ENCODE measurements around the gene ARHGEF10L.
A peak's percentile ranks its signal among the peaks of the same experiment; 100 is the strongest.
"Not testable (repeated sequence)": the region's sequence is repeated elsewhere in the genome, so short reads cannot be mapped to it uniquely, and the experiment has no call there.

ARHGEF10L gene, protein sequence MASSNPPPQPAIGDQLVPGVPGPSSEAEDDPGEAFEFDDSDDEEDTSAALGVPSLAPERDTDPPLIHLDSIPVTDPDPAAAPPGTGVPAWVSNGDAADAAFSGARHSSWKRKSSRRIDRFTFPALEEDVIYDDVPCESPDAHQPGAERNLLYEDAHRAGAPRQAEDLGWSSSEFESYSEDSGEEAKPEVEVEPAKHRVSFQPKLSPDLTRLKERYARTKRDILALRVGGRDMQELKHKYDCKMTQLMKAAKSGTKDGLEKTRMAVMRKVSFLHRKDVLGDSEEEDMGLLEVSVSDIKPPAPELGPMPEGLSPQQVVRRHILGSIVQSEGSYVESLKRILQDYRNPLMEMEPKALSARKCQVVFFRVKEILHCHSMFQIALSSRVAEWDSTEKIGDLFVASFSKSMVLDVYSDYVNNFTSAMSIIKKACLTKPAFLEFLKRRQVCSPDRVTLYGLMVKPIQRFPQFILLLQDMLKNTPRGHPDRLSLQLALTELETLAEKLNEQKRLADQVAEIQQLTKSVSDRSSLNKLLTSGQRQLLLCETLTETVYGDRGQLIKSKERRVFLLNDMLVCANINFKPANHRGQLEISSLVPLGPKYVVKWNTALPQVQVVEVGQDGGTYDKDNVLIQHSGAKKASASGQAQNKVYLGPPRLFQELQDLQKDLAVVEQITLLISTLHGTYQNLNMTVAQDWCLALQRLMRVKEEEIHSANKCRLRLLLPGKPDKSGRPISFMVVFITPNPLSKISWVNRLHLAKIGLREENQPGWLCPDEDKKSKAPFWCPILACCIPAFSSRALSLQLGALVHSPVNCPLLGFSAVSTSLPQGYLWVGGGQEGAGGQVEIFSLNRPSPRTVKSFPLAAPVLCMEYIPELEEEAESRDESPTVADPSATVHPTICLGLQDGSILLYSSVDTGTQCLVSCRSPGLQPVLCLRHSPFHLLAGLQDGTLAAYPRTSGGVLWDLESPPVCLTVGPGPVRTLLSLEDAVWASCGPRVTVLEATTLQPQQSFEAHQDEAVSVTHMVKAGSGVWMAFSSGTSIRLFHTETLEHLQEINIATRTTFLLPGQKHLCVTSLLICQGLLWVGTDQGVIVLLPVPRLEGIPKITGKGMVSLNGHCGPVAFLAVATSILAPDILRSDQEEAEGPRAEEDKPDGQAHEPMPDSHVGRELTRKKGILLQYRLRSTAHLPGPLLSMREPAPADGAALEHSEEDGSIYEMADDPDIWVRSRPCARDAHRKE (N-terminal part only)

DNA sequence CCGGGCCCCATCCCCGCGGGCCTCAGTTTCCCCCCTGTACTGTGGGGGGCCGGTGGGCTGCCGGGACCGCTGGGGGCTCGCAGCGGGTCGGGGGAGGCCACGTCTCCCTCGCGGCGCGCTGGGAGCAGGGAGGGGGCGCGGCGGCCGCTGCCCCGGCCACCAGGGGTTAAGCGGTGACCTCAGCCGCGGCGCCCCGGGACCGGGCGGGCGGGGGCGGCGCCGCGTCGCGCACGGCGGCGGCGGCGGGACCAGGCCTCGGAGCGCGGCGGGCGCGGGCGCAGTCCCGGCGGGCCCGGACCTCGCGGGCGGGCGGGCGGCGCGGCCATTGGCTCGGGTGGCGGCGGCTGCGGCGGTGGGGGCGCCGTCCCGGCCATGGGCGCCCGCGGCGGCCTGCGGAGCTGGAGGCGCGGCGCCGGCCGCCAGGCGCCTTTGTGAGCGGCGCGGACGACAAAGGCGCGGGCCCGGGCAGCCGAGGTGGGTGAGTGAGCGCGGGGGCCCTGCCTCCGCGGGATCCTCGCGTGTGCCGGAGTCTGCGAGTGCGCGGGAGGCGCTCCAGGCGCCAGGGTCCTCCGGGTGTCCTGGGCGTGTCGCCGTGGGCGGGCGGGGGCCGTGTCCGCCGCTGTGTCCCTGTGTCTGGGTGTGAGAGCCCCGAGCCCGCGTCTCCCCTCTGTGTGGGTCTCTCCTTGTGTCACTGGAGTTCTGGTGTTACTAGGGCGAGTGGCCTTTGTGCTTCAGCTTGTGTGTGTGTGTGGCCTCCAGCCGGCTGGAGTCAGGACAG is at the start of gene ARHGEF10L:
TSS of gene ARHGEF10L (plus strand) at position 222 of the 778 bp plus-strand sequence. CDS start 40,898 bp downstream, outside the sequence.
- DNase-seq (ENCODE audit: low read depth): no peak

DNA sequence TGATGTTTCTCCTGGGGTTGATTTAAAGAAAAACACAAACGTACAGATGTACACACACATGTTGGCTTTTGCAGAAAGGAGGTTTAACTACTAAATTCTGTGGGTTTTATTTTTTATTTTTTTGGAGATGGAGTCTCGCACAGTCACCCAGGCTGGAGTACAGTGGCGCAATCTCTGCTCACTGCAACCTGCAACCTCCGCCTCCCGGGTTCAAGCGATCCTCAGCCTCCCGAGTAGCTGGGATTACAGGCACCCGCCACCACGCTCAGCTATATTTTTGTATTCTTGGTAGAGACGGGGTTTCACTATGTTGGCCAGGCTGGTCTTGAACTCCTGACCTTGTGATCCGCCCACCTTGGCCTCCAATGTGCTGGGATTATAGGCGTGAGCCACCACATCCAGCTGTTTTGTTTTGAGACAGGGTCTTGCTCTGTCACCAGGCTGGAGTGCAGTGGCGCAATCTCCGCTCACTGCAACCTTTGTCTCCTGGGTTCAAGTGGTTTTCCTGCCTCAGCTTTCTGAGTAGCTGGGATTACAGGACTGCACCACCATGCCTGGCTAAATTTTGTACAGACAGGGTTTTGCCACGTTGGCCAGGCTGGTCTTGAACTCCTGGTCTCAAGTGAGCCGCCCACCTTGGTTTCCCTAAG is 49.6 kb upstream of the ARHGEF10L start:
- not testable (repeated sequence) for DNase-seq (ENCODE audit: low read depth)

DNA sequence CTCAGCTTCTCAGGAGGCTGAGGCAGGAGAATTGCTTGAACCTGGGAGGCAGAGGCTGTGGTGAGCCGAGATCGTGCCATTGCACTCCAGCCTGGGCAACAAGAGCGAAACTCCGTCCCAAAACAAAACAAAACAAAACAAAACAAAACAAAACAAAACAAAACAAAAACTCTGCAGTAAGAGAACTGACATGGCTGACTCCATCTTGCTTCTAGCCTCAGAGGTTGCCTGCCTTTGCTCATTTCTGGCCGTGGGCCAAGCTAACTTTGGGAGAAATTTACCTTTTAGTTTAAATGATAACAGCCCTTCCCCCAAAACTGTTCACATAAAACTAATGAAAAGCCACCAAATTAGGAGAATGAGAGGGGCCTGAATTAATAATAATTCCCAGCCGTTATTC is 48.8 kb upstream of the ARHGEF10L start:
- not testable (repeated sequence) for DNase-seq (ENCODE audit: low read depth)

DNA sequence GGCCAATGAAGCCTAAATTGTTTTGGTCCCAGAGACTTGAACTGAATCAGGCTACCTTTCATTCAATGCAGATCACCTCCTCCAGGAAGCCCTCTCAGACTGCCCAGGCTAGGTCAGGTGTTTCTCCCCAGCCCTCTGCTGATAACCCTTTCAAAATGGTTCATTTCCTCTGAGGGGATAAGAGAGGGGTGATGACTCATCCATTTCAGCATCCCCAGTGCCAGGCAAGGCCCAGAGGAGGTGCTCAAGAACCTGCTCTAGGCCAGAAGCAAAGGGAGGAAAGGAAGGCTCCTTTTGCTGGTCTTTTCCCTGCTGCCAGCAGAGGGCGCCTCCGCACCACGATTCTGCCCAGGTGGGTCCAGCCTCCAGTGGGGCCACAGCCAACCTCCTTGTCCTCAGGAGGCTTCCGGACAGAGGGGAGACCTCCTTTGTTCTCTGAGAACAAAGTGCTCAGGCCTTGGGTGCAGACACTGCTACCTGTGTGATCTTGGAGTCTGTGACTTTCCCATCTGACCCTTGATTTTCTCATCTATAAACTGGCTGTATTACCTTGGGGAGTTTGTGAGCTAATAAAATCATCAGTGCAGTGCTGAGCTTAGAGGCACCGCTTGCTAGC is 45.3 kb upstream of the ARHGEF10L start:
- peak; percentile 55 for DNase-seq (ENCODE audit: low read depth)

DNA sequence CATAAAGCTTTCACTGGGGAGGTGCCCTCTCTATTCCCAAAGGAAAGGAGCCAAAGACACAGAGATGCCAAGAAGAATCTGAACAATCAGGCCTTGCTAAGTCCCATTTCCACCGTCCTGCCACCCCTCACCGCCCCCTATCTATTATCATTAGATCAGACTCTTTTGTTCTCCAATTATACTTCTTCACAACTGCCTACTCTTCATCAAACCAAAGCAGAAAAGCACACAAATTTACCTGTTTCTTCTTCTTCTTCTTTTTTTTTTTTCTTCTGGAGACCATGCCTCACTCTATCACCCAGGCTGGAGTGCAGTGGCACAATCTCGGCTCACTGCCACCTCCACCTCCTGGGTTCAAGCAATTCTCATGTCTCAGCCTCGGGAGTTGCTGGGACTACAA is 43.1 kb upstream of the ARHGEF10L start:
- DNase-seq (ENCODE audit: low read depth): no peak

DNA sequence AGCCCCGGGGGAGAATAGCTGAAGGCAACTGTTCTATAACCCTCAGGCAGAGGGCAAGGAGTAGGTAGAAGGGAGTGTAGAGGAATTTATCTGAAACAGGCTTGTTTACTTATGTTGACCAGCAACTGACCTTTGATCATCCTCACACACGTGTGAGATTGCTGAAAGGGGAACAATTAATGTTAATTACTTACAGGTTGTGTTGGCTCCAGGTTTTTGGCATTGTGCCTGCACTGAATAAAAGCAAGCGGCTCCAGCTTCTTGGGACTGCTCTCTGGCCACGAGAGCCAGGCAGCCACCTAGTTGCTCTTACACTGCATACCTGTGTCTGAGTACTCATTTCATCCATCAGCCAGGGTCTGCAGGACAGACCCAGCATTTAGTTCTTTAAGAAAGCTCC is 41.3 kb upstream of the ARHGEF10L start:
- no peak for DNase-seq (ENCODE audit: low read depth)

DNA sequence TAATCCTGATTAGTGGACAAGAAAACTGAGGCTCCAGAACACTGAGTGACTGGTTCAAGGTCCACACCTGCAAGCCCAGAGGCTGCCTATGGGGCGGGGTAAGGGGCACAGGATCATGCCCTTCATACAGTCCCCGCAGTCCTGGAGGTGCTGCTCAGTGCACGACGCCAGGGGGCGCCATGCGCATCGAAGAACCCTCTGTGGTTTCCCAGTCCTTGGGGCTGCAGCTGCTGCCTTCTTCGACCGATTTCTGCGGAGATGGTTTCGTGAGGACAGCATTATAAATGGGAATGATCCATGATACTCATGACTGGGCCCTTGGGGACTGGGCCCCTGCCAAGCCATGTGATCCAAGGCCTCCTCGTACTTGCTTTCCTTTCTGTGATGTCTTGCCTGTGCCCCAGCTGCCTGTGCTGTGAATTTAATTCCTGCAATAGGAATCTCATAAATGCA is 37.1 kb upstream of the ARHGEF10L start:
- peak; percentile 6 for DNase-seq (ENCODE audit: low read depth)

DNA sequence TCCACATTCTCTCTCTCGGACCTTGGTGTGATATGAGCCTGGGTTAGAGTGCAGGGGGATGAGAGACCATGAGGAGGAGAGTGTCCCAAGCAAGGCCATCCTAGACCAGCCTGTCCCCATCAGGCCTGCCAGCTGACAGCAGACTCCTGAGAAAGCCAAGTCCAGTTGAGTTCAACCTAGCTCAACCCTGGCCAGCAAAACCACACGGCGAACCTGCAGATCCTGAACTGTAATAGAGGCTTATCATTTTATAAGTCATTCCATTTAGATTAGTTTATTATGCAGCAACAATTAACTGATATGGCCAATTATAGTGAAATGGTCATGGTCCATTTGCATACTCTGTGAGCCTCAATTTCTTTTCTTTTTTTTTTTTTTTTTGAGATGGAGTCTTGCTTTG is 36.4 kb upstream of the ARHGEF10L start:
- no peak for DNase-seq (ENCODE audit: low read depth)

DNA sequence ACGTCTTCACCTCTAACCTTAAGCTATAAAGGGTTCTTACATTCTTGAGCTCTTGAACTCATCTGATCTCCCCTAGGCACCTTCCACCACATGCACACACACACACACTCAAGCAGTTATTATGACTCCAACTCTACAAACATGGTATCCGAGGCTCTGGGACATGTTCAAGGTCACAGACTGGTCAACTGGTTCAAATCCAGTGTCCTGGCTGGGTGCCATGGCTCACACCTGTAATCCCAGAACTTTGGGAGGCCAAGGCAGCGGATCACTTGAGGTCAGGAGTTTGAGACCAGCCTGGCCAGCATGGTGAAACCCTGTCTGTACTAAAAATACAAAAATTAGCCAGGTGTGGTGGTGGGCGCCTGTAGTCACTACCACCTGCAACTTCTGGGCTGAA is 32.3 kb upstream of the ARHGEF10L start:
- DNase-seq (ENCODE audit: low read depth): not testable (repeated sequence)

DNA sequence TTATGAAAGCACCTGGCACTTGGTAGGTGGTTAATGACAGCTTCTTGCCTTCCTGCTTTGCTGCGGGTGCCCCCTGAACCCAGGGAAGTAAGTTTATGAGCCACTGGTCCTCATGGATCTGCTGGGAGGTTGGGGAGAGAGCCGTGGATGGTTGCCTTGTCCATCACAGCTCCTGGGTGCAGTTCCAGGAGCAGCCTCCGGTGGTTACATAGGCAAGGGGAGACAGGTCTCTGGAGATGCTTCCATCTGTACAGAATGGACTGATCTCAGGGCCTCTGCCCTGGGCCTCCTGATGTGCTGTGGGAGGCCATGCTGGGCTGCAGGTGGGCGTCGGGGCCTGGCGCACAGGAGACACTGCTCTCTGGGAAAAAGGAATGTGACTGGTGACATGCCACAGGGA is 31.6 kb upstream of the ARHGEF10L start:
- DNase-seq (ENCODE audit: low read depth): no peak

DNA sequence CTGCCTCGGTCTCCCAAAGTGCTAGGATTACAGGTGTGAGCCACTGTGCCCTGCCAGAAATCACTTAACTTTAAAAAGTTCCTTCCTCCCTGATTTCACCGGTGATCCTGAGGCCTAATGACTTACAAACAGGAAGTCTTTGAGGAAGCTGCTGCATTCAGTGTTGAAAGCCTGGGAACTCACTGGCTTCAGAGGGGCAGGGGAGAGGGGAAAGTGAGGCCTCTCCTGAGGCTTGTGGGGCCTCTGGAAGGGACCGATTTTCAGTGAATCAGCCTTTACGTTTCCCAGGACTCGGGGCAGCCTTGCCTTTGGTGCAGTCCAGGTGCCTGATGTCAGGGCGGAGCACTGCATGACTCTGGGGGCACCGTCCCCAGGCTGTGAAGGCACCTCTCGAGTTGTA is 30.1 kb upstream of the ARHGEF10L start:
- no peak for DNase-seq (ENCODE audit: low read depth)

DNA sequence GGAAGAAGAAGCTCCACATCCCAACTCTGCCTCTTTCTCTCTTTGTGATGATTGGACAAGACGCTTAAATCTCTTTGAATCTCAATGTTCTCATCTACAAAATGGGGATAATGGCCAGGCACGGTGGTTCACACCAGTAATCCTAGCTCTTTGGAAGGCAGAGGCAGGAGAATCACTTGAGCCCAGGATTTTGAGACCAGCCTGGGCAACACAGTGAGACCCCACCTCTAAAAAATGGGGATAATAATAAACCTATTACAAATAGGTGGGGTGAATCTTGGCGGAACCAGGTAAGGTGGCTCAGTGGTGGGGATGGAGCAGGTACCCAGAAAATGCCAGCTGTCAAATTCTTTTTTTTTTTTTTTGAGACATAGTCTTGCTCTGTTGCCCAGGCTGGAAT is 29.4 kb upstream of the ARHGEF10L start:
- DNase-seq (ENCODE audit: low read depth): no peak

DNA sequence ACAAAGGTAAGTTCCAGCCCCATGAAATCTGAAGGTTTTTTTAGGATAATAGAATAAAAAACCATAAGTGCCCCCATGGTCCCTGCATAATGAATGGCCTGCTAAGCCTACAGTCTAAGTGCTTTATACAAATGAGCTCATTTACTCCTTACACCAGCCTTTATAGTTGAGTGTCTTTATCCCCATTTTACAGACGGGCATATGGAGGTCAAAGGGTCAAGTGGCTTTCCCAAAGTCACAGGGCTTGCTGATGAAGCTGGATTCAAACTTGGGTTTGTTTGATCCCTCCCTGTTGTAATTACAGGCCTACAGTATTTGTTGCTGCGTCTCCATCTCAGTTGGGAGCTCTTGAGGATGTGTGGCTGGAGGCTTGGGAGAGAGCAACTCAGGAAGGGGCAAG is 28.3 kb upstream of the ARHGEF10L start:
- no peak for DNase-seq (ENCODE audit: low read depth)

DNA sequence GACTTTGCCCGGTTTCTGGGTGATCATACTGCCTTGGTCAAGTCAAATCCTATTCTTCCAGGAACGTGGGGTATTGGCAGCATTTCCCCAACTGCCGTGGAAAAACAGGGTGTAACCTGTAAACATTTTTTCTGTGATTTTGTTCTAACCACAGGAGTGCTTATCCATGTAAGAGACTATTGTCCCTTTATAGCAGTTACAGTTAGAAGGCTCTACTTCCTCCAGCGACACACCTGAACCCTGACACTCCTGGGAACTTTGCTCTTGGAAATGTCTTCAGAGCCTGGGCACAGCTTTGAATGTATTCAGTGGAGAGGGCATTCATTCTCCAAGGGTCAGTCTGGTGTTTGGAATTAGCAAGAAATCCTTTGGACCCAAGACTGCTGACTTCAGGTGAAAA is 26.4 kb upstream of the ARHGEF10L start:
- no peak for DNase-seq (ENCODE audit: low read depth)

DNA sequence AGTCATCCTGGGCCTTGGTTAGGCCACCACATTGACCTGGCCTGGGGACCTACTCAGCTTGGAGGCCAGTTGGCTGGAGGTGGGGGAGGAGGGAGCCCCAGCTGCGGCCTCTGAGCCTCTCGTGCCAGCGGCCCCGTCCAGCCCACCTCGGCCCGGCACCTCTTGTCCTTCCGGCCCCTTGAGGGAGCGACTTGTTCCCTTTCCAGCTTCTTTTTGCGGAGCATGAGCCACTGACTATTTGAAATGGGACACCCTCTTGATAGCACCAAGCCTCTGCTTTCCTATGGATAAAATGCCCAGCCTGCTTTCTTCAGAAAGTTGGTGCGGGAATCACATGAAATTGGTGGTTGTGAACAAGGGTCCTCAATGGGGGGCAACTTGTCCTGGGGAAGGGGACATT is 24.7 kb upstream of the ARHGEF10L start:
- no peak for DNase-seq (ENCODE audit: low read depth)

DNA sequence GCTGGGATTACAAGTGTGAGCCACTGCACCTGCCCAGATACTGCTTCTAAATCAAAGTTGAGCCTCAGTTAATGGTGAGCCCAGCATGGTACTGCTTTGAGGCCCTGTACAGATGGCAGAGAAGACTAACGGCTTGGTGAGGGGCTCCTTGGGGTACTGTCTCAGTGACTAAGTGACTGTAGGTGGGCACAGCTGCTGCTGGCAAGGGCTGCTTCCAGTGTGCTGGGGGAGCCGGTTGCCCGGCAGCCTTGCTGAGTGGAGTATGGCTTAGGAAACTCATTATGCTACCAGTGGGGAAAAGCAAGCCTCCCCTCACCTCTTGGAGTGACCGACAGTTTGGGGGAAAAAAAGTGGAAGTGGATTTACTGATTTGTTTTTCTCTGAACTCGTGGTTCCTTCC is 23.6 kb upstream of the ARHGEF10L start:
- no peak for DNase-seq (ENCODE audit: low read depth)

DNA sequence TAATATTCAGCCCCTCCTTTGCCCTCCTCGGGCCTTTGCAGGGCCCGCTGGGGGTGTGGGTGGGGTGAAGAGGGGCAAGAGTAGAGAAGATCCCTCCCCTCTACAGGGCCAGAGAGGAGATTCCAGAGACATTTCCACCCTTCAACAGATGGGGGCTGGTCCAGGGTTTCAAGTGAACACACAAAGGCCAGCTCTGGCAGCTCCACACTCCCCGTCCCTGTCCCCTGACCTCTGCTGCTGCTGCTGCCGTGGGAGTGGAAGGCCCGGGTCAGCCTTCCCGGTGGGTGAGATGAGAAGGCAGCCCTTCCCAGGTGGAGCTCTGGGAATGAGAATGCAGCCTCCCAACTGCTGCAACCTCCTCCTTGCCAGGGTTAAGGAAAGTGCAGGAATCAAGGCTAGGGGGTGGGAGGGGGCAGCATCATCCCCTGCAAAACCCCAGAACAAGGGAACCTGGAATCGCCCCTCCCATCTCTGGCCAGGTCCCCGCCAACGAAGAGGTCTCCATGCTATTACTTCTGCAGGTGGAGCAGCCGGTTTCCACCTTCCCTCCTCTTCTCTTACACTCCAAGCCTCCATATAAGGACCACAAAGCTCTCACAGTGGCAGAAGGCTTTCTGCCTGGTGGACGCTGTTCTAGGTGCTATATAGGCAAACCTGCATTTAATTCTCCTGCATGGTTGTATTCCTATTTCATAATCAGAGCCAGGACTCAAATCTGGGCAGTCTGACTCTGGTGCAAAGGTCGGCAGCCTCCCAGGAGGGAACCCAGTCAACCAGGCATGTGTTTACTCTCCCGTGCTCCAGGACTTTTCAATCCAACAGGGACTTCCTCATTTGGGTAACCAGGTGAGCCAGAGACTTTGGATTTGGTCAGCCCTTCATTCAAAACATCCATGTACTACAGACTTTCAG is 22.9 kb upstream of the ARHGEF10L start:
- DNase-seq (ENCODE audit: low read depth): no peak

DNA sequence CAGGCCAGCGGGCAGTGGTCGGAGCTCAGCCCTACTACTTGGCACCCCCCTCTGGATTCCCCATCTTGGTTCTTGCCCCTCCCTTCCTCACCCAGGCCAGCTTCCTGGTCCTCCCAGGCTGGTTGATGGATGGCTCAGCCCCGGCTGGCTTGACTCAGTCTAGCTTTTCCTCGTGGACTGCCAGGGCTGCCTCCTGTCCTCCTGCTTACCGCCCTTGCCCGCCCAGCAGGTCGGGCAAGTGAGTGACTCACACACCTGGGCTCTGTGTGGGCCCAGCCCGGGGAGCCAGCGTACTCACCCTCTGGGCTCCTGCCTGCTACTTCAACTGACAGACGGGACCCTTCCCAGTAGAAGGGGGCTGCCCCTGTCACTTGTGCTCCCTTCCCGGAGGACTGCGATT is 19.5 kb upstream of the ARHGEF10L start:
- no peak for DNase-seq (ENCODE audit: low read depth)
